Activated CD8-positive, alpha-beta memory T cell treated with anti-CD3 and anti-CD28 coated beads, Interleukin-2, amount 50 U/mL, for 48 hours (primary cell): Measurements from ENCODE around the gene ARHGEF12.

Experiments
- DNase-seq: peaks from one replicate; pipeline ENCODE4 v3.0.0-alpha.2; 2020

Gene ARHGEF12

DNA sequence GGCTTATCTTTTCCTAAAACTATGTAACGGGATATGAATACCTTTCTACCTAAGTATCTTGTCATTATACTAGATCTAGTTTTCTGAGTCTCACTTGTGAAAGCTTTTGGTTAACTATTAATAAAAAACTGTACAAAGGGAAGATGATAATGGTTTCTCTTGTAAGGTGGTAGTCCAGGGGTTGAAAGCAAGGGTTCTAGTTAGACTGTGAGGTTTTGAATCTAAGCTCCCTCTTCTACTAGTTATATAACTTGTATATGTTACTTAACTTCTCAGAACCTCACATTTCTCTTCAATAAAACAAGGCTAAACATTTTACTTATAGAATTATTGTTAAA is 54.3 kb downstream of the ARHGEF12 start:
- no peak for DNase-seq

DNA sequence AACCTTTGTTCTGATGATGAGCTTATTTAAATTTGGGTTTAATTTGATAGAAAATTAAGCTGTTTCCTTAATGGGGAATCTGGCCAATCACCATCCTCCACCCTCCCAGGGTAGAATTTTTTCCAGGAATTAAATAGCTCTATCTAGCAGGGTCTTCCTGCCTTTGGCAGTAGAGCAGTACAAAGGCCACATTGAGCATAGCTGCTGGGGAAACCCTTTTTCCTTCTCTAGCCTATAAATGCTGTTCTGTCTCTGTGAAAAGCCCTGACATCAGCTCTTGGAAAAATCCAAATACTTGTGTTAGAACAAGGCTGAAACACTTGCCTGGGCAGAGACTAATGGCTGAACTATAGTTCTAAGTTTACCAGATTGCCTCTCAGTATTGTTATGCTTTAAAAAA is 55.1 kb downstream of the ARHGEF12 start:
- DNase-seq: no peak

DNA sequence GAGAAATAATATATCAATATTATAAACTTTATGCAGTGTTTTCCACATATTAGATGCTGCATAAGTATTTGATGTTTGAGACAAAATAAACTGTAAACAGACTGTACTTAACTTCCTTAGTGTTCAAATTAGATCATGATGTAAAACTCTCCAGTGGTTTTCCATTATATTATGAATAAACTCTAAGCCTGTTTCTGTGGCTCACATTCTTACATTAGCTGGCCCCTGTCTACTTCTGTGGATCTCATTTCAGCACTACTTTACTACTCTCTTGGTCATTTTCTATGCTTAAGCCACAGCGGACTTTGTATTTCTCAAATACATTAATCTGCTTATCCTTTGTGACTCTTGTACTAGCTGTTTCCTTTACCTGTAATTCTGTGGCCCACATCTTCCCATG is 55.6 kb downstream of the ARHGEF12 start:
- DNase-seq: no peak

DNA sequence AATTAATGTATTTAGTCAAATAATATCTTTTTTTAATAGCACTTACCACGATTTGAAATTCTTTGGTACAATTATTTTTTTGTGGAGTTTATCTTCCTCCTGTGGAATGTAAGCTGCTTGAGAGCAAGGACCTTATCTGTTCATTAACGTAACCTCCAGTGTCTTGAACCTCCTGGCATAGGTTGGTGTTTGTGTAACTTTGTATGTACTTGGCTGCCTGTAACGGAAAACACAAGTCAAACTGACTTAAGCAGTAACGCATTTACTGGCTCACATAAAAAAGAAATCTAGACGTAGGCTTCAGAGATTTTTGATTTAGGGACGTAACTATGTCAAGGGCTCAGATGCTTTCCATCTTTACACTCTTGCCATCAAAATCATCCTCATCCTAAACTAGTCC is 56.1 kb downstream of the ARHGEF12 start:
- no peak for DNase-seq

DNA sequence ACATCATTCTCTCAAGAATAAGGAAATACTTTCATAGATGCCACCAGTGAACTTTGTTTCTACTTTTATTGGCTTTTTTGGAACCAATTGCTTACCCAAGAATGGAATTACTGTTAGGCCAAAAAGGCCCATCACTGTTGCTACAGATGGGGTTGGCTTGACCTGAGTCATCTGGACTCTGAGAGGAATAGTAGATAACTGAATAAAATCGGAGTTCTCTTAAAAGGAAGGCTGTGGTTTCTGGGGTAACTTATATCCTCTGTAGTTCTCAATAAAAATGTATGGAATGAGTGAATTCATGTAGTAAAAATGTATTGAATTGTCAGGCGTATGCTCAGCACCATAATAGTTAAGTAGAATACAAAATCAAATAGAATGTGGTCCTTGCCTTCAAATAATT is 56.6 kb downstream of the ARHGEF12 start:
- DNase-seq: no peak

DNA sequence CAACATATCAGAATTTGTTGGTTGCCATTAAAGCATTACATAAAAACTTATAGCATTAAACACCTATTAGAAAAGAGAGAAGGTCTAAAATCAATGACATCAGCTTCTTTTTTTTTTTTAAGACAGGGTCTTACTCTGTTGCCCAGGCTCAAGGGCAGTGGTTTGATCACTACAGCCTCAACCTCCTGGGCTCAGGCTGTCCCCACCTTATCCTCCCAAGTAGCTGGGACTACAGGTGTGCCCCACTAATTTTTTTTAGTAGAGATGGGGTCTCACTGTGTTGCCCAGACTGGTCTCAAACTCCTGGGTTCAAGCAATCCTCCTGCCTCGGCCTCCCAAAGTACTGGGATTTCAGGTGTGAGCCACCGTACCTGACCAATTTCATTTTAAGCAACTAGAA is 57.9 kb downstream of the ARHGEF12 start:
- no peak for DNase-seq

DNA sequence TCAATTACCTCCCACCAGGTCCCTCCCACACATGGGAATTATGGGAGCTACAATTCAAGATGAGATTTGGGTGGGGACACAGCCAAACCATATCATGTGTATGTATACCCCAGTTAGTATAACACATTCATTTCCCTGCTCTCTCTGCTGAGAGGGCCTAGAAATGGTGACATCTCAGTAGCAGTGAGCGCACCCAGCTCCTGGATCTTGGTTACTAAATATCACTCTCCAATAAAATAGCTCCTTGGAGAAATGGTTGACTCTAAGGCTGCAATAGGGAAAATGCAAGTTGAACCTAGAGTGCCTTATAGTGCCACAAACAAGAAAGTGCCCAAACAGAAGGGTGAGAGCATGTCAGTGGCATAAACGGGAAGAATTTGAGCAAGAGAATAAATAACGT is 59.6 kb downstream of the ARHGEF12 start:
- no peak for DNase-seq

DNA sequence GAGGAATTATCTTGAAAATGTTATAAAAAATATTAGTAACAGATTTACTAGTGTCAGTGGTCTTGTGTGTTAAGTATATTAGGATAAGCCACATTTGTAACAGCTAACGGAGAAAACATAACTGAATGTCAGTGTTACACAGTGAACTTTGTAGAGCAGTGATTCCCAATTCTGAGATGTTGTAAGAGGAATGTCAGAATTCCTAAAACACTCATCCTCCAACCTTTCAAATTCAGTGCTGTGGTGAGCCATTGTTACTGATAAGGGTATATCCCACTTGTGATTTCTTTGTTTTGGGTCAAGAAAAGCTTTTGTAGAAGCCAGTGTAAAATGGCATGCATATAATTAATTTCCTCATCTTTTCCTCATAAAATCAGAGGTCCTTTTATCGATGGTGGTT is 61.9 kb downstream of the ARHGEF12 start:
- no peak for DNase-seq

DNA sequence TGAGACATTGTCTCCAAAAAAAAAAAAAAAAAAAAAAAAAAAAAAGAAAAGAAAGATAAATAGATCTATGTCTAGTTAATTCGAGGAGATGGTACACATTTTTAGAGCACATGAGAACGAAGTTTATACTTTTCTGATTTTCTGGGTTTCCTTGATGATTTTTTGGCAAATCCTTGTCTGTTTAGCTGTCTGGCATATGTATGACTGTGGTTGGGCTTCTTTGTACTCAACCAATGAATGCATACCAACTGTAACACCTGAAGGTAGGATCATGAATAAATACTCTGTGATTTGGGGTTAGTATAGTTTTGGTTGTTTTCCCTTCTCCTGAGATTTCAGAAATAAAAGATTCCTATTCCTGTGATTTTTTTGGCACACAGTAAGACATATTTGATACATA is 63.1 kb downstream of the ARHGEF12 start:
- DNase-seq: no peak

DNA sequence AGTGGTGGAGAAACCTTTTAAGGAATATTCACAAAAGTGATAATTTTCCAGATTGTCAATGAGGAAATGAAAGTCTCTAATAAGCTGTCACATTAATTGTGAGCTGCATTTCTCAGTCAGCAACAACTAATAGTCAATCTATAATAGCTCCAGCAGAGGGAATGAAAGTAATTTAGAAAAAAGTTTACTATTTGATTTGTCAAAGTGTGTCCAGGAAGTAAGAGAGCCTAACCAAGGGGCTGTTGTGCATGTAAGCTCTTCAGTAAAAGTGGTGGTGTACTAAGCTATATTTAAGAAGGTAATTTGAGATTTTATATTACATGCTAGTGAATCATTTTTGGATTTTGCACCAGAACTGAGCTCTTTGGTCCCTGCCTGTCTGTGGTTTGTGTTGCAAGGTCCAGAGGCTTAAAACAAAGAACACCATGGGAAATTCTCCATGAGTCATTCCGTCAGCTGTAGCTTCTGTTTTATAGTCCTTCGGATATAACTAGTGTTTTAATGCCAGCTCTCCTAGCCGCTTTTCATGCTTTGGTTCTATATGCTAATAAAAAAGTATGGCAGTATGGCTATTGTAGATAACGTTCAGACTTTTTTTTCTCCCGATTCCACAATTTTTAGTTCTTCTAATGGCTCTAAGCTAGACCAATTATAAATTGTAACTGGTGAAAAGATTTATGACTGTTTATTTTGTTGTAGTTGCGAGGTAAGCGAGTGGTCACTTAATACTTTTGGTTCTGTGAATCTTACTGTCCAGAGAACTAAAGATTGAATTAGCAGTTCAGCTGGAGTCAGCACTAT is 64.6 kb downstream of the ARHGEF12 start:
- DNase-seq: no peak

DNA sequence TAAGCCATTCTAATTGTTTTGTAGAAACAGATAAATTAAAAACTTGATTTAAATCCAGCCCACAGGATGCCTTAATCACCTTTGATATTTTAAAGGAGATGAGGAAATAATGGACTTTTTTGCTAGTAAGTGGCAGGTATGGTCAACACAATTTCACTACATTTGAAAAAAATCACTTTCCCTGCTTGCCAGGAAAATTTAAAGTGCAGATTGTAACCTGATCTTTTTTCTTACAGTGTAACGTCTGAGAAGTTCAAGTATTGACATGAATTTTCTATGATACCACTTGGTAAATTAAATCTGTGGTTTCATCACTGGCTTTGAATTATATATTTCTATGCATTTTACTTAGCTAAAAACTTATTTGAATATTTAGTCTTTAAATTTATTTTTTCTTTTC is 65.3 kb downstream of the ARHGEF12 start:
- no peak for DNase-seq

DNA sequence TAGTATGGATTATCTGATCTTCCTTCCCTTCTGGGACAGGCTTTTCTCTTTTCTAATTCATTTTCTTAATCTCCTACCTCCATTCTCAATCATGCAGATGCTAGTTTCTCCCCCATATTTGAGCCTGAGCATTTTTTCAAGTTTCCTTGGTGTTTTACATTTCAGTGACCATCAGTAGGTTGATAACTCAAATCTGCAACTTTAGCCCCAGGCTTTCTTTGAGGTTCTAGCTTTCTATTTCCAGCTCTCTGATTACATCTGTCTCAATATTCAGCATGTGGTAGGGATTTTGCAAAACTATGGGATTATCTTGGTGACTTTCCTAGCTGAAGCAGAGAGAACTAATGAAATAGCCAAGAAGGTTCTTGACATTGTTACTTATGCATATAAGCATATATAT is 67.8 kb downstream of the ARHGEF12 start:
- no peak for DNase-seq

DNA sequence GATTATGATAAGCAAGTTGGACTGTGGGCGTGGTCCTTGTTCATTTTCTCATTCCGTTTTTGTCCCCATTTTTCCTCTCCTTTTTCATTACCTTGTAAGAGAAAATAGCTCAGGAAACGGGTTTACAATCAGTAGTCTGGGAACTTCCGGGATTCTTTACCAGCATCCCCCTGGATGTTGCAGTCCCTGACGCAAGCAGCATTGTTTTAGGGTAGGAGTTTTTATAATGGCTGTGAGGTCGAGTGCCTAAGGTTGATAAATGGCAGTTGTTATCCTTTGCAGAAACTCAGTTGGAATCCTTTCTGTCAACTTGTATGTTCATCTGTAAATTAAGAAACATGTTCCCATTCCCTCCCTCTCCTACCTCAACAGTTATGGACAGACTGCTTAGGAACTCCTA is 68.3 kb downstream of the ARHGEF12 start:
- DNase-seq: no peak

DNA sequence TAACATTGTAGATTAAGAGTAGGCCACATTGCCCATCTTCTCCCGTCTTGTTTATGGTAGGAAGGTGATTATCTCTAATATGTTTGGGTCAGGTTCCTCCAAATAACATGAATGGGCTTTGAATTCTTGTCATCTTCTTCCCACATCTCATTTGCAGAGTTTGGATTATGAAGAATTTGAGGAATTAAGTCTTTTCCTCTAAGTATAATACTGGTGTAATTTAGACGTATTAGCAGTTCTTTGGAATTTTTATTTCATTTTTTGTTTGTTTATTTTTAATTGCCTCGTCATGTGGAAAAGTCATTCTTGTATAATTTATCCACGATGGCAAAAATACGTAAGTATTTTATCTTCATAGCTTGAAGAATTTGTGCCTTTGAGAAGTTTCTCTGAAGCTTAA is 73.4 kb downstream of the ARHGEF12 start:
- no peak for DNase-seq

DNA sequence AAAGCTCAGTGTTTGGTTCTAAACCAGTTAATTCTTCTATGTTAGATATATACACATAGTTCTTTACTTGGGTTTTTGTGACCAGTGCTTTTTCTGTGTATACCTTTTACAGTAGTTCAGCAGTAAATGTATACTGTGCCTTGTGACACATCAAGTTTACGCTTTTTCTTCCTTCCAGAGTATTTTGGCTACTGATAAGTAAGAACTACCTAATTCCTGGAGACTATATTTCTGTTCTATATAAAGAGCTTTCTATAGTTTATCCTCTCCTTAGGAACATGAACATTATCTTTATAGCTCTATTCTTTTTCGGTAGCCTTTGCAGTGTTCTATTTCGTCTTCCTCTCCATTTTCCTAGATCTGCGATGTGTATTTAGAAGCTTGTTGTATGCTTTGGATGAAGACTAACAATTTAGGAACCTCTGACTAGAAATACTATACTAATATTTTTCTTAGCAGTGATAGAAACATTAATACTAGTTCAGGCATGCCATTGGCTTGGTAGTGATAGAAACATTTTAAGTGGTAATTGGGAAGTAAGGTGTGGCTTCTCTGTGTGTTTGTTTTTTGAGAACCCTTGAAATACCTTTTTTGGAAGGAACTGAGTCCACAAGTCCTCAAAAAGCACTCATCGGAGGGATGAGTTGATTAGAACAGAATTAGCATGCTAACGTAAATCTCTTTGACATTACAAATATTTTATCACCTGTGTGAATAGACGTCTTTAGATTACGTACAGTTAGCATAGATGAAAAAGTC is 74.6 kb downstream of the ARHGEF12 start:
- no peak for DNase-seq

DNA sequence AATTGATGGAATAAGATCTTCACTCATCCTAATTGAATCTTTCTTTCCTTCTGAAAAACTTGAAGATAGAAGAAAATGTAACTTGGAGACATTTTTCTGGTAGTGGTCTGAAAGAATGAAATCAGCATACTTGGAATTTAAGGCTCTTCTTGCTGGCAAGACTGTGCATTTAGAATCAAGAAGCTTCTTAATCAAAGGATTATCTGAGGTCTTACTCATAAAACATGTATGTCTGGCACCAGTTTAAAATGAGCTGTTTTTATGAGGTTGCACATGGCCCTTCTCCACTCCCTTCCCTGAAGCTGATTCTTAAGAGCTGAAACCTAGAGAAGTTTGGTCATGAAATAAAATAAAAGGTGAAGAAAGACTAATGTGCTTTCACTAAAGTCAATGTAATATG is 77.3 kb downstream of the ARHGEF12 start:
- no peak for DNase-seq

DNA sequence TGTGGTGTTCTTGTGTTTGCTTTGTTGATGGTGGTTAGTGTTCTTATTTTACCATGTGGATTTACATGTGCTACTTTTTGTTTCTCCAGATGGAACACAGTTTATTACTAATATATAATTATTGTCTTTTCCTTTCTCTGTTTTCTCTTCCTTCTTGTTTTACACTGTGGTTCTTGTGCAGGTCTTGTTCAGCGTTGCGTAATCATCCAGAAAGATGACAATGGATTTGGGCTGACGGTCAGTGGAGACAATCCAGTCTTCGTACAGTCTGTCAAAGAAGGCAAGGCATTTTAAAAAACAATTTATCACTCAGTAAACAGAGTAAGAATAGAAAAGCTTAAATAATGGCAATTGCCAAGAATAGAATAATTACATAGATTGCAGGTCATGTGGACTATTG is 84.4 kb downstream of the ARHGEF12 start:
- no peak for DNase-seq

DNA sequence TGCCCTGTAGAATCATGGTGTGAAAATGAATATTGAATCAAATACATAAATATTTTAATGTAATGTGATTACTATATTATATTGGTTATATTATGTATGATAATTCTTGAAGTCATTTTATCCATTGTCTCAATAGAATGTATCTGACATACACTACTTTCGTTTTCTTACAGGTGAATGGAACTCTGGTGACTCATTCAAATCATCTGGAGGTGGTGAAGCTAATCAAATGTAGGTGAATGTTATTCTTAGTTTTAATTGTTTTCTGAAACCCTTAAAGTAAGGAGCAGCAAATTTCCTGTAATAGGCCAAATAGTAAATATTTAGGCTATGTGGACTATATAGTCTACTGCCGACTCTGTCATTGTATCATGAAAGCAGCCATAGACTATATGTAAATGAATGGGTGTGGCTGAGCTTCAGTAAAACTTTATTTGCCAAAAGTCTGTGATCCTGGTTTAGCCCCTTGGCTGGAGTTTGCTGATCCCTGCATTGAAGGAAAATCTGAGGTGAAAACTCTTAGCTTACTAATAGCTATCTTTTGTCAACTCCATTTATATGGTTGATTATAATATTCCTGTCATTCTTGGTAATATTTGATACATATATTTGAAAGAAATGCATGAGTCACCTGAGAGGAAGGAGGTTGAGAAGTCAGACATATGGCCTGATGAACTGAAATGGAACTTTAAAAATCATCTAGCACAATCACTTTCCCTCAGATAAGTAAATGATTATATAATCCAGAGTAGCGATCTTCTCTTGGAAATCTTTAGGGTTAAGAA is 88.2 kb downstream of the ARHGEF12 start:
- no peak for DNase-seq

DNA sequence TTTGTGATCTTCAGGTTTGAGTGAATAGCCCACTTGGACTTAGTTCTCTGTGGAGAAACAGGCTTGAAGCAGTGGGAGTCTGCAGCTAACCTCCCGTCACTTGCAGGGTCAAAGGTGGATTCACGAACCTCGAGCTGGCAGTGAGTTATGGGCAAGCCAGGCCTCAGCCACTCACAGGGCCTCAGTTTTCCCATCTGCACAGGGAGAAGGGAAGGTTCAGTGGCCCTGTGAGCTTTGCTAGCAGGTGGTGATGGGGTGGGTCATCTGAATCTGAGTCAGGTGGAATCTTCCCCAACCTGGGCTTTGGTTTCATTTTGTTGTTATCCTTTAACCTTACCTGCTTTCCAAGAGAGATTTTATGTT is 88.7 kb downstream of the ARHGEF12 start:
- no peak for DNase-seq

DNA sequence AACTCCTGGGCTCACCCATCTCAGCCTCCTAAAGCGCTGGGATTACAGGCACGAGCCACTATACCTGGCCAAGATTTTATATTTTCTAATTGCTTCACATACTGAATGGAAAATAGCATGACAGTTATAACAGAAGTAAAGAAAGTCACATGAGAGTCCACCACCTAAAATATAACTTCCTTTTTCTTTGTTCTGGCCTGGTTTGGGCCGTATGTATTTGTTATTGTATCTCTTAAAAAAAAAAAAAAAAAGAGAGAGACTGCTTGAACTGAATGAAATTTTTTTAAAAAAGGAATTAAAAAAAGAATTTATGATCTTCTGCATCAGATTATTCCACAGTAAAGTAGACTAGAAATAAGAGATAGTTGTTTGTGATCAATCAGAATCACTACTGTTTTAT is 89.3 kb downstream of the ARHGEF12 start:
- no peak for DNase-seq

DNA sequence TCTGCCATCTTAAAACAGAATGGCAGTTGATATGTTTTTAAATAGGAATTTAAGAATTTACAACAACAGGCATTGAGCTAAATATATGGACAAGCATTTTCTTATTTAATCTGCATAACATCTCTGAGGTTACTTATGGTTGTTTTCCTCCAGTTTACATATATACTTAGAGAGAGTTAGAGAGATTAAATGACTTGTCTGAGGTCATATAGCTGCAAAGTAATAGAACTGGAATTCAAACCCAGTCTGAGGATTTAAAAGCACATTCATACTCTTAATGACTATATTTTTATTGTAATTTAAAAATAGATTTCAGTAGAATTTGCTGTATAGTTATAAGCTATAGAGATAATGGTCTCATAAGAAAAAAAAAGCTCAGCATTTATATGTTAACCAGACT is 93.9 kb downstream of the ARHGEF12 start:
- DNase-seq: no peak

DNA sequence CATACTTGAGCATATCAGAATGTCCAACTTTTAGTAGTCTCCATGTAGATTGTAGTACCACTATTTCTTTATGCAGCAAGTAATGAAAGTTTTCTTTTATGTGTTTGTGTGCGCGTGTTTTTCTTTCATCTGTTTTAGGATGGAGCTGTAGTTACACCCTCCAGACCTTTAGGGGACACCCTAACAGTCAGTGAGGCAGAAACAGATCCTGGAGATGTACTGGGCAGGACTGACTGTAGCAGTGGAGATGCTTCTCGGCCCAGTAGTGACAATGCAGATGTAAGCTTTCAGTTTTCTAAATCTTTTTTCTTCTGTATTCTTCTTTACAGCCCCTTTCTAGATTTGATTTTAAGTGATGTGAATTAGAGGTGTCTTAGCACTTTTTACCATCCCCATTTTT is 95.4 kb downstream of the ARHGEF12 start:
- DNase-seq: no peak

DNA sequence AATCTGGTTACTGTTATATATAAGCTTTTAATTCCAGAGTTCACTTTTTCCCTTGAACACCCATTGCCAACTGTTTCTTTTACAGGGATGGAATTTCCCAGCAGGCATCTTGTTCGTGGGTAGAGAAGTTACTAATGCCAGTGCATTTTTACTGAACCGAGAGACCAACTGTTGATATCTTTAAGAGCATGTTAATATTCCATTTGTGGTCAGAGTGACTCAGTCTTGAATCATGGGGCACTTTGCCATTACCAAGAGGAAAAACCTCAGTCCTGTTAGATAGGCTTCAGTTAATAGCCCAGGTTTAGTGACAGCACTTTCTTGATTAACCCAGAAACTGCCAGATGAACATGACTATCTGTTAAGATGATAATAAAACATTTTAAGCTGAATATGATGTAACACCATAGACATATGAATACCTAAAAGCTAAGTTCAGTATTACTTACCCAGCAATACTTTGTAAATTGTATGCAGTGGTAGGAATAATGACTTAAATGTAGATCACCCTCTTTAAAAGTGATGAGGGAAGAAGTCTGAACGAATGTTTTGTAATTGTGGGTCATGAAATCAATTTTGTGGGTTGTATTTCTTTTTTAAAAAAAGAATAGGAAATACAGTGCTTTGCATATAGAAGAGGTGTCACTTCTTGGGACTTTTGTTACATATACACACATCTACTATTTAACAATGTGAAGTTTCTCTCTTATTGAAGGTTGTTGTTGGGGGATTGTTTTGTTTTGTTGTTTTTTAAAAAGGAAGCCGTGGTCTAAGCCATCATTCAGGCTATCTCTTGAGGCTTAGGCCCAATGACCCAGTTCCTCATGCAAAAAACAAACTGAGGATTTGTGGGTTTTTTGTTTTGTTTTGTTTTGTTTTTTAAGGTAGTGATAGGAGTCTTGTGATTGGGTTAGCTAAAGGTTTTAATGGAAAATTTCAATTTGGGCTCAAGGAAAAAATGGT is 96.1 kb downstream of the ARHGEF12 start:
- no peak for DNase-seq
